DOHH2 (cell line): Measurements from ENCODE around the gene MSANTD3.

ENCODE experiments used
- H3F3A ChIP-seq: fragments of 200-600 bp; sonication (generic), shearing (Covaris generic); 2 replicates; pipeline ENCODE4 v1.6.0; 2016; ENCODE audit warnings: antibody characterized with exemption, mild to moderate bottlenecking; ENCODE audit not compliant: control insufficient read depth, insufficient read depth
- H3K27ac ChIP-seq: fragments of 200-600 bp; sonication (generic); 2 replicates; pipeline ENCODE4 v1.5.1; 2014; ENCODE audit warnings: low read depth, mild to moderate bottlenecking, low read length, moderate library complexity
- H3K27me3 ChIP-seq: fragments of 200-600 bp; sonication (generic); 2 replicates; pipeline ENCODE4 v1.6.1; 2014; ENCODE audit warnings: mild to moderate bottlenecking, low read length, mixed read lengths; ENCODE audit not compliant: control insufficient read depth
- H3K36me3 ChIP-seq: fragments of 200-600 bp; sonication (generic); 2 replicates; pipeline ENCODE4 v1.6.1; 2014; ENCODE audit warnings: mild to moderate bottlenecking, low read length, moderate library complexity, mixed read lengths; ENCODE audit not compliant: control insufficient read depth
- H3K4me1 ChIP-seq: fragments of 200-600 bp; sonication (generic); 2 replicates; pipeline ENCODE4 v1.6.1; 2014; ENCODE audit warnings: mild to moderate bottlenecking, low read length, mixed read lengths; ENCODE audit not compliant: control insufficient read depth
- H3K4me2 ChIP-seq: fragments of 200-600 bp; sonication (generic); 2 replicates; pipeline ENCODE4 v1.6.0; 2014; ENCODE audit warnings: mild to moderate bottlenecking, low read length, moderate library complexity
- H3K4me3 ChIP-seq: fragments of 200-600 bp; sonication (generic); 2 replicates; pipeline ENCODE4 v1.5.1; 2014; ENCODE audit warnings: mild to moderate bottlenecking, low read length, mixed read lengths
- H3K79me2 ChIP-seq: fragments of 200-600 bp; sonication (generic); 2 replicates; pipeline ENCODE4 v1.6.1; 2014; ENCODE audit warnings: mild to moderate bottlenecking, low read length, mixed read lengths; ENCODE audit not compliant: control insufficient read depth
- H3K9me2 ChIP-seq: fragments of 200-600 bp; sonication (generic); replicated peaks from 2 replicates; pipeline ENCODE4 v1.6.1; 2014; ENCODE audit warnings: mild to moderate bottlenecking, low read length, mixed read lengths; ENCODE audit not compliant: control insufficient read depth
- H3K9me3 ChIP-seq: fragments of 200-600 bp; sonication (generic); 2 replicates; pipeline ENCODE4 v1.6.1; 2014; ENCODE audit warnings: antibody characterized with exemption, low read length, mixed read lengths; ENCODE audit not compliant: control insufficient read depth, insufficient read depth
- H4K20me1 ChIP-seq: fragments of 200-600 bp; sonication (generic); 2 replicates; pipeline ENCODE4 v1.6.0; 2014; ENCODE audit warnings: low read depth, mild to moderate bottlenecking, antibody characterized with exemption, low read length, moderate library complexity; ENCODE audit not compliant: control insufficient read depth, insufficient read depth
- CTCF ChIP-seq: fragments of 200-600 bp; sonication (generic); IDR thresholded peaks from one replicate; pipeline ENCODE4 v1.5.1; 2014; ENCODE audit warnings: antibody characterized with exemption, mild to moderate bottlenecking, low read depth, low read length; ENCODE audit not compliant: poor library complexity, severe bottlenecking
- EZH2phosphoT487 ChIP-seq: fragments of 200-600 bp; sonication (generic); IDR thresholded peaks from 2 replicates; pipeline ENCODE4 v1.6.1; 2017; ENCODE audit warnings: borderline replicate concordance, mild to moderate bottlenecking, antibody characterized with exemption, low read length, moderate library complexity, mixed read lengths

Gene MSANTD3

GRCh38 chr9:100394816-100395215, 32.1 kb upstream of the MSANTD3 start:
- no peaks in the 10 kb centered on the region for H3K27me3 ChIP-seq
- TF ChIP-seq CTCF (no peak), EZH2phosphoT487 (no peak)
- no peaks in the 10 kb centered on the region for H3F3A ChIP-seq
- 0 out of 2 replicates have a peak, but pooled peaks cover 2% of the 10 kb centered on the region for H3K9me3 ChIP-seq
- H3K79me2 ChIP-seq: no peaks in the 10 kb centered on the region
- no peak overlapping the region for H3K27ac ChIP-seq
- no peaks in the 10 kb centered on the region for H3K9me2 ChIP-seq
- no peaks in the 10 kb centered on the region for H4K20me1 ChIP-seq
- no peak overlapping the region for H3K4me2 ChIP-seq
- no peaks in the 10 kb centered on the region for H3K4me1 ChIP-seq
- H3K36me3 ChIP-seq: no peaks in the 10 kb centered on the region
- no peak overlapping the region for H3K4me3 ChIP-seq

- Histone ChIP-seq H3K27me3 (no peaks in the 10 kb centered on the region), H3K4me2 (no peak overlapping the region), H4K20me1 (no peaks in the 10 kb centered on the region), H3K9me3 (0 out of 2 replicates have a peak, but pooled peaks cover under 1% of the 10 kb centered on the region), H3K27ac (no peak overlapping the region), H3F3A (no peaks in the 10 kb centered on the region), H3K4me1 (no peaks in the 10 kb centered on the region), H3K79me2 (no peaks in the 10 kb centered on the region), H3K9me2 (no peaks in the 10 kb centered on the region), H3K36me3 (no peaks in the 10 kb centered on the region), H3K4me3 (no peak overlapping the region)
- TF ChIP-seq EZH2phosphoT487 (no peak), CTCF (no peak)
These were observed 30.2 kb upstream of the MSANTD3 start for GRCh38 chr9:100396769-100397168.

- Histone ChIP-seq H3K27me3 (no peaks in the 10 kb centered on the region), H3K36me3 (no peaks in the 10 kb centered on the region), H3K9me2 (no peaks in the 10 kb centered on the region), H3K79me2 (no peaks in the 10 kb centered on the region), H3F3A (no peaks in the 10 kb centered on the region), H4K20me1 (no peaks in the 10 kb centered on the region), H3K4me3 (no peak overlapping the region), H3K4me2 (no peak overlapping the region), H3K9me3 (no peaks in the 10 kb centered on the region), H3K4me1 (no peaks in the 10 kb centered on the region), H3K27ac (no peak overlapping the region)
- TF ChIP-seq CTCF (no peak), EZH2phosphoT487 (no peak)
These were observed 29.2 kb upstream of the MSANTD3 start for GRCh38 chr9:100397529-100398266.
